ENCODE measurements around the gene GLIPR1L2. TPM values are rescaled to one million over a fixed set of nuclear protein-coding genes. Genes with fewer than 3 reads are reported as not detected.
"Not testable (repeated sequence)": the region's sequence is repeated elsewhere in the genome, so short reads cannot be mapped to it uniquely, and the experiment has no call there.

Gene GLIPR1L2
- total RNA-seq, 6 experiments from 2014 or later = 0.24 to 1.0 (median 0.32) TPM

GRCh38 chr12:75443709-75444108 is 52.8 kb downstream of the GLIPR1L2 start:
- Histone ChIP-seq H3K4me1 (no peaks in the 10 kb centered on the region), H3K27me3 (no peaks in the 10 kb centered on the region), H3K9me3 (no peaks in the 10 kb centered on the region), H3K36me3 (no peaks in the 10 kb centered on the region), H3K4me3 (no peak overlapping the region), H3K27ac (no peak overlapping the region)
- TF ChIP-seq CTCF (IDR thresholded peaks at IDR 0.05) (no peak), POLR2A (IDR thresholded peaks at IDR 0.05) (no peak)
- ATAC-seq (no peak), DNase-seq (no peak)
- 58% methylated on average over 3 of the region's 3 CpGs for WGBS (ENCODE audit: insufficient coverage, low coverage, low lambda C conversion rate, missing lambda C conversion rate)
- intact Hi-C loops (cut with DNase I) = no loop called here

GRCh38 chr12:75444429-75445136 is 53.7 kb downstream of the GLIPR1L2 start:
- Histone ChIP-seq H3K4me1 (no peaks in the 10 kb centered on the region), H3K9me3 (no peaks in the 10 kb centered on the region), H3K27me3 (no peaks in the 10 kb centered on the region), H3K36me3 (no peaks in the 10 kb centered on the region), H3K27ac (no peak overlapping the region), H3K4me3 (no peak overlapping the region)
- TF ChIP-seq CTCF (IDR thresholded peaks at IDR 0.05) = no peak
- no peak for TF ChIP-seq POLR2A (IDR thresholded peaks at IDR 0.05)
- DNase-seq = no peak
- intact Hi-C loops (cut with DNase I) = no loop called here
- 80% methylated on average over 6 of the region's 6 CpGs for WGBS (ENCODE audit: insufficient coverage, low coverage, low lambda C conversion rate, missing lambda C conversion rate)
- ATAC-seq = no peak

GRCh38 chr12:75445137-75445507 is 54.2 kb downstream of the GLIPR1L2 start:
- 52% methylated on average over 7 of the region's 7 CpGs for WGBS (ENCODE audit: insufficient coverage, low coverage, low lambda C conversion rate, missing lambda C conversion rate)
- H3K4me1 ChIP-seq; DNase-seq; intact Hi-C loops (cut with DNase I); H3K27me3 ChIP-seq; H3K36me3 ChIP-seq; H3K27ac ChIP-seq; H3K9me3 ChIP-seq; ATAC-seq; H3K4me3 ChIP-seq: not testable (repeated sequence)

GRCh38 chr12:75446857-75447256 is 56.0 kb downstream of the GLIPR1L2 start:
- H3K4me1 ChIP-seq = no peaks in the 10 kb centered on the region
- intact Hi-C loops (cut with DNase I) = no loop called here
- no peak overlapping the region for H3K27ac ChIP-seq
- H3K4me3 ChIP-seq = no peak overlapping the region
- DNase-seq = no peak
- H3K9me3 ChIP-seq = no peaks in the 10 kb centered on the region
- H3K27me3 ChIP-seq = no peaks in the 10 kb centered on the region
- no peaks in the 10 kb centered on the region for H3K36me3 ChIP-seq
- ATAC-seq = no peak
- TF ChIP-seq POLR2A (IDR thresholded peaks at IDR 0.05) = no peak
- no peak for TF ChIP-seq CTCF (IDR thresholded peaks at IDR 0.05)

- intact Hi-C loops (cut with DNase I) = no loop called here
- DNase-seq = no peak
- TF ChIP-seq POLR2A (IDR thresholded peaks at IDR 0.05) (no peak), CTCF (IDR thresholded peaks at IDR 0.05) (no peak)
- Histone ChIP-seq H3K4me3 (no peak overlapping the region), H3K27me3 (no peaks in the 10 kb centered on the region), H3K9me3 (no peaks in the 10 kb centered on the region), H3K36me3 (no peaks in the 10 kb centered on the region), H3K4me1 (no peaks in the 10 kb centered on the region), H3K27ac (no peak overlapping the region)
- 43% methylated on average over 2 of the region's 4 CpGs for whole genome bisulfite sequencing (ENCODE audit: insufficient coverage, low coverage, low lambda C conversion rate, missing lambda C conversion rate)
- no peak for ATAC-seq
Measured at GRCh38 chr12:75447691-75448393, 57.0 kb downstream of the GLIPR1L2 start.
